IMR-90 (cell line): ENCODE results near the gene SUGCT. TPM values are rescaled to one million over a fixed set of nuclear protein-coding genes. Genes with fewer than 3 reads are reported as not detected.

ENCODE experiments used
- ATAC-seq: fragments of 200-7000 bp; cut with Tn5 transposase; 2 replicates; pipeline ENCODE4 v1.9.1; 2020; ENCODE audit warnings: low read depth, mild to moderate bottlenecking, moderate library complexity
- BruUV-seq: library from RNA; stranded (reverse); fragments of 400-500 nt; replicated peaks from 2 replicates; lab custom pipeline; 2021; lab: Mats Ljungman, UMichigan
- CTCF ChIA-PET: fragments of 300-600 bp; formaldehyde crosslinking; extraction: SDS; loops from one replicate; lab custom pipeline; 2021; ENCODE audit warnings: antibody characterized with exemption; lab: Yijun Ruan, JAX
- POLR2A ChIA-PET: fragments of 300-600 bp; sonication (Branson Sonifier 250); formaldehyde crosslinking; loops from one replicate; lab custom pipeline; 2022; ENCODE audit warnings: antibody characterized with exemption; ENCODE audit not compliant: unreplicated experiment; lab: Charles Lee
- DNase-seq: peaks from one replicate; pipeline ENCODE4 v3.0.0; 2013
- H2AFZ ChIP-seq: replicated peaks from 2 replicates; pipeline ENCODE3; 2013; ENCODE audit warnings: low read length, mild to moderate bottlenecking; ENCODE audit not compliant: poor library complexity
- H2AK5ac ChIP-seq: 2 replicates; pipeline ENCODE4 v1.6.1; 2013; ENCODE audit warnings: low read depth, low read length, inconsistent platforms
- H2AK9ac ChIP-seq: replicated peaks from 2 replicates; pipeline ENCODE3; 2013; ENCODE audit warnings: mild to moderate bottlenecking, low read depth, low read length, moderate library complexity; ENCODE audit not compliant: poor library complexity
- H2BK120ac ChIP-seq: 2 replicates; pipeline ENCODE4 v1.6.1; 2013; ENCODE audit warnings: low read depth, low read length, inconsistent platforms
- H2BK15ac ChIP-seq: 3 replicates; pipeline ENCODE4 v1.6.1; 2013; ENCODE audit warnings: low read depth, low read length, inconsistent platforms
- H2BK20ac ChIP-seq: 2 replicates; pipeline ENCODE4 v1.6.1; 2013; ENCODE audit warnings: low read depth, mild to moderate bottlenecking, inconsistent platforms, low read length, moderate library complexity
- H2BK5ac ChIP-seq: 2 replicates; pipeline ENCODE4 v1.6.1; 2013; ENCODE audit warnings: mild to moderate bottlenecking, low read depth, low read length, inconsistent platforms; ENCODE audit not compliant: poor library complexity, severe bottlenecking
- H3K14ac ChIP-seq: replicated peaks from 2 replicates; pipeline ENCODE4 v1.6.1; 2013; ENCODE audit warnings: low read depth, low read length, inconsistent platforms
- H3K18ac ChIP-seq: 2 replicates; pipeline ENCODE4 v1.6.1; 2013; ENCODE audit warnings: low read depth, low read length, control low read depth
- H3K23ac ChIP-seq: 2 replicates; pipeline ENCODE4 v1.6.1; 2013; ENCODE audit warnings: low read depth, low read length, inconsistent platforms
- H3K27ac ChIP-seq: 2 replicates; pipeline ENCODE4 v1.5.1; 2013; ENCODE audit warnings: mild to moderate bottlenecking, control low read depth, low read length; ENCODE audit not compliant: insufficient read depth
- H3K27me3 ChIP-seq: 2 replicates; pipeline ENCODE4 v1.6.1; 2013; ENCODE audit warnings: low read length; ENCODE audit not compliant: control insufficient read depth, insufficient read depth
- H3K36me3 ChIP-seq: 2 replicates; pipeline ENCODE4 v1.6.1; 2013; ENCODE audit warnings: low read length, mixed read lengths; ENCODE audit not compliant: control insufficient read depth, insufficient read depth
- H3K4ac ChIP-seq: 2 replicates; pipeline ENCODE4 v1.6.1; 2013; ENCODE audit warnings: low read depth, low read length, inconsistent platforms
- H3K4me1 ChIP-seq: 2 replicates; pipeline ENCODE4 v1.6.1; 2013; ENCODE audit warnings: low read length, mixed read lengths; ENCODE audit not compliant: control insufficient read depth, insufficient read depth
- H3K4me2 ChIP-seq: 2 replicates; pipeline ENCODE4 v1.6.1; 2013; ENCODE audit warnings: low read depth, mild to moderate bottlenecking, control low read depth, low read length, moderate library complexity
- H3K4me3 ChIP-seq: 2 replicates; pipeline ENCODE4 v1.5.1; 2013; ENCODE audit warnings: low read depth, mild to moderate bottlenecking, control low read depth, low read length, moderate library complexity; ENCODE audit not compliant: insufficient read depth
- H3K56ac ChIP-seq: 2 replicates; pipeline ENCODE4 v1.6.1; 2013; ENCODE audit warnings: low read length, inconsistent platforms; ENCODE audit not compliant: insufficient read depth; ENCODE audit errors: extremely low read depth
- H3K79me1 ChIP-seq, 2 experiments: 2 replicates each; pipeline ENCODE4 v1.6.1; 2013; ENCODE audit warnings: low read length in 2 of 2, inconsistent platforms in 1 of 2, low read depth in 1 of 2
- H3K9ac ChIP-seq: 2 replicates; pipeline ENCODE4 v1.6.1; 2013; ENCODE audit warnings: low read depth, low read length, control low read depth
- H3K9me1 ChIP-seq: 2 replicates; pipeline ENCODE4 v1.6.1; 2013; ENCODE audit warnings: low read length, inconsistent platforms; ENCODE audit not compliant: insufficient read depth
- H3K9me3 ChIP-seq: 2 replicates; pipeline ENCODE4 v1.6.1; 2013; ENCODE audit warnings: low read length; ENCODE audit not compliant: control insufficient read depth, insufficient read depth
- H4K20me1 ChIP-seq: 2 replicates; pipeline ENCODE4 v1.6.1; 2013; ENCODE audit warnings: low read length, inconsistent platforms; ENCODE audit not compliant: insufficient read depth
- H4K5ac ChIP-seq: 2 replicates; pipeline ENCODE4 v1.6.1; 2013; ENCODE audit warnings: mild to moderate bottlenecking, low read depth, low read length, control low read depth
- H4K8ac ChIP-seq, 2 experiments: 2 replicates each; pipeline ENCODE4 v1.6.1; 2013; ENCODE audit warnings: low read depth in 2 of 2, low read length in 2 of 2, control low read depth in 1 of 2, inconsistent platforms in 1 of 2
- H4K91ac ChIP-seq: 2 replicates; pipeline ENCODE4 v1.6.1; 2013; ENCODE audit warnings: low read depth, low read length, inconsistent platforms; ENCODE audit not compliant: insufficient read depth
- BHLHE40 ChIP-seq: fragments of 150-350 bp; IDR thresholded peaks from 2 replicates; pipeline ENCODE4 v1.6.1; 2016; ENCODE audit warnings: mild to moderate bottlenecking, low read depth, low read length
- CEBPB ChIP-seq: IDR thresholded peaks from 2 replicates; pipeline ENCODE4 v1.6.1; 2012; ENCODE audit warnings: low read depth, low read length, improper control_type of control experiment
- CHD1 ChIP-seq: IDR thresholded peaks from 2 replicates; pipeline ENCODE4 v1.6.1; 2012; ENCODE audit warnings: low read depth, low read length, improper control_type of control experiment
- CTCF ChIP-seq: conservative IDR thresholded peaks from 2 replicates; pipeline ENCODE4 v1.5.1; 2012; ENCODE audit warnings: mild to moderate bottlenecking, low read depth, low read length, improper control_type of control experiment
- ELK1 ChIP-seq: fragments of 150-350 bp; IDR thresholded peaks from 2 replicates; pipeline ENCODE4 v1.6.1; 2016; ENCODE audit warnings: low read depth, mild to moderate bottlenecking, low read length, moderate library complexity, borderline replicate concordance
- FOS ChIP-seq: fragments of 150-350 bp; IDR thresholded peaks from 2 replicates; pipeline ENCODE4 v1.6.1; 2016; ENCODE audit warnings: low read depth, low read length
- MAFK ChIP-seq: IDR thresholded peaks from 2 replicates; pipeline ENCODE4 v1.6.1; 2012; ENCODE audit warnings: low read depth, low read length, improper control_type of control experiment
- MXI1 ChIP-seq: IDR thresholded peaks from 2 replicates; pipeline ENCODE4 v1.6.1; 2012; ENCODE audit warnings: low read depth, mild to moderate bottlenecking, low read length, moderate library complexity, borderline replicate concordance
- NFE2L2 ChIP-seq: fragments of 150-350 bp; IDR thresholded peaks from 2 replicates; pipeline ENCODE4 v1.6.1; 2016; ENCODE audit warnings: low read depth, mild to moderate bottlenecking, low read length
- POLR2A ChIP-seq: IDR thresholded peaks from 2 replicates; pipeline ENCODE4 v1.6.1; 2012; ENCODE audit warnings: mild to moderate bottlenecking, low read depth, low read length
- RAD21 ChIP-seq: IDR thresholded peaks from 2 replicates; pipeline ENCODE4 v1.6.1; 2012; ENCODE audit warnings: low read length, improper control_type of control experiment
- RCOR1 ChIP-seq: IDR thresholded peaks from 2 replicates; pipeline ENCODE4 v1.6.1; 2012; ENCODE audit warnings: mild to moderate bottlenecking, low read length, improper control_type of control experiment; ENCODE audit not compliant: insufficient replicate concordance
- RFX5 ChIP-seq: IDR thresholded peaks from 2 replicates; pipeline ENCODE4 v1.8.0; 2012; ENCODE audit warnings: low read depth, mild to moderate bottlenecking, low read length, moderate library complexity
- USF2 ChIP-seq: fragments of 150-350 bp; IDR thresholded peaks from 2 replicates; pipeline ENCODE4 v1.6.1; 2017; ENCODE audit warnings: mild to moderate bottlenecking, antibody characterized with exemption, low read length, low read depth
- dilution Hi-C: fragments of 300-500 bp; cut with HindIII; formaldehyde crosslinking; loops from one replicate; pipeline ENCODE4 v1.14.3; 2018; ENCODE audit warnings: low sequenced_read_pairs; ENCODE audit not compliant: unreplicated experiment
- in situ Hi-C: fragments of 300-500 bp; cut with MboI; formaldehyde crosslinking; loops from 3 replicates; pipeline ENCODE4 v1.14.3; 2019; ENCODE audit warnings: low sequenced_read_pairs, inconsistent platforms, mixed read lengths
- intact Hi-C: fragments of 100-400 bp; cut with micrococcal nuclease; formaldehyde crosslinking; loops from 2 replicates; pipeline ENCODE4 v1.10.0; 2022
- polyA plus RNA-seq, 3 experiments: library from polyadenylated mRNA; depleted of rRNA; stranded (reverse); fragments of >200 nt; gene quantifications; 2 replicates each; pipeline ENCODE4 v1.2.3, GENCODE V29; 2012; ENCODE audit warnings: low replicate concordance in 1 of 3
- total RNA-seq: library from RNA; depleted of rRNA; stranded (reverse); fragments of >200 nt; gene quantifications from 2 replicates; pipeline ENCODE4 v1.2.3, GENCODE V29; 2012

Gene SUGCT
- total and polyA plus RNA-seq, 2 of the 4 experiments (the other 2 are of a cell fraction): 5.9 to 8.3 TPM

- no peak overlapping the region for H2BK5ac ChIP-seq
- H2AK9ac ChIP-seq: no peak overlapping the region
- DNase-seq (no peak), ATAC-seq (no peak)
- H4K20me1 ChIP-seq: no peaks in the 10 kb centered on the region
- in situ Hi-C loops: no loop called here
- intact Hi-C loops: no loop called here
- no peaks in the 10 kb centered on the region for H3K27me3 ChIP-seq
- peak overlapping the region; percentile 7; the same call in 1 of the 2 replicates for H2AK5ac ChIP-seq
- H3K27ac ChIP-seq: no peak overlapping the region
- H4K8ac ChIP-seq: no peak overlapping the region
- no peaks in the 10 kb centered on the region for H3K9me1 ChIP-seq
- no peak overlapping the region for H3K18ac ChIP-seq
- no peak overlapping the region for H2BK20ac ChIP-seq
- TF ChIP-seq POLR2A (no peak), ELK1 (no peak), BHLHE40 (no peak), FOS (no peak), MXI1 (no peak), CHD1 (no peak), MAFK (no peak), CTCF (no peak), NFE2L2 (no peak), USF2 (no peak), CEBPB (no peak), RCOR1 (no peak), RAD21 (no peak), RFX5 (no peak)
- H3K56ac ChIP-seq: no peak overlapping the region
- no TSS peak for BruUV-seq
- H3K4me3 ChIP-seq: no peak overlapping the region
- H2BK120ac ChIP-seq: no peak overlapping the region
- POLR2A ChIA-PET: no interaction called here
- no peak overlapping the region for H3K4me2 ChIP-seq
- no peaks in the 10 kb centered on the region for H3K36me3 ChIP-seq
- H3K4me1 ChIP-seq: peaks cover 6% of the 10 kb centered on the region
- H3K79me1 ChIP-seq: no peaks in the 10 kb centered on the region
- H3K14ac ChIP-seq: no peak overlapping the region
- no peaks in the 10 kb centered on the region for H3K9me3 ChIP-seq
- H2AFZ ChIP-seq: no peak overlapping the region
- no peak overlapping the region for H3K23ac ChIP-seq
- dilution Hi-C loops: no loop called here
- H2BK15ac ChIP-seq: no peak overlapping the region
- CTCF ChIA-PET: interaction anchor here (0.6 kb wide), 1 partner anchor 45 kb away, joined by 4 read pairs; no protein-coding TSS in a partner anchor
- no peak overlapping the region for H4K5ac ChIP-seq
- H4K91ac ChIP-seq: no peak overlapping the region
- H3K4ac ChIP-seq: no peak overlapping the region
- no peak overlapping the region for H3K9ac ChIP-seq
These were observed 170.4 kb downstream of the SUGCT start for GRCh38 chr7:40305229-40305628.
